ENCODE results near the gene MFSD2A. TPM values are rescaled to one million over a fixed set of nuclear protein-coding genes. Genes with fewer than 3 reads are reported as not detected.

The MFSD2A gene
- total RNA-seq, 1 experiment from 2014 or later: 3.9 TPM

- H3K36me3 Mint-ChIP-seq (ENCODE audit: insufficient read depth, unreplicated experiment): no peaks in the 10 kb centered on the region
- BruUV-seq (replicated peaks): no TSS peak
- intact Hi-C loops (cut with micrococcal nuclease; ENCODE audit: unreplicated experiment): no loop called here
- H3K4me1 Mint-ChIP-seq (ENCODE audit: low read depth, unreplicated experiment): no peaks in the 10 kb centered on the region
- H3K27ac Mint-ChIP-seq (ENCODE audit: unreplicated experiment): no peak overlapping the region
- no peak overlapping the region for H3K4me3 Mint-ChIP-seq (ENCODE audit: low read depth, unreplicated experiment)
- no peaks in the 10 kb centered on the region for H3K9me3 Mint-ChIP-seq (ENCODE audit: low read depth, unreplicated experiment)
- CTCF ChIA-PET: no interaction called here
- peaks cover 44% of the 10 kb centered on the region for H3K27me3 Mint-ChIP-seq (ENCODE audit: unreplicated experiment)
- TF ChIP-seq CTCF (IDR thresholded peaks at IDR 0.05; ENCODE audit: unreplicated experiment): no peak
- DNase-seq: no peak
These were observed 10.4 kb upstream of the MFSD2A start for GRCh38 chr1:39944410-39945112.

- CTCF ChIA-PET: interaction anchor here (0.6 kb wide), 1 partner anchor 16 kb away, joined by 3 read pairs; no protein-coding TSS in a partner anchor
- no TSS peak for BruUV-seq (replicated peaks)
- Mint-ChIP-seq H3K27me3 (ENCODE audit: unreplicated experiment) (peaks cover 37% of the 10 kb centered on the region), H3K4me1 (ENCODE audit: low read depth, unreplicated experiment) (no peaks in the 10 kb centered on the region), H3K4me3 (ENCODE audit: low read depth, unreplicated experiment) (no peak overlapping the region), H3K36me3 (ENCODE audit: insufficient read depth, unreplicated experiment) (no peaks in the 10 kb centered on the region), H3K9me3 (ENCODE audit: low read depth, unreplicated experiment) (peaks cover 4% of the 10 kb centered on the region), H3K27ac (ENCODE audit: unreplicated experiment) (no peak overlapping the region)
- no peak for TF ChIP-seq CTCF (IDR thresholded peaks at IDR 0.05; ENCODE audit: unreplicated experiment)
- no peak for DNase-seq
- intact Hi-C loops (cut with micrococcal nuclease; ENCODE audit: unreplicated experiment): no loop called here
These were observed 8.7 kb upstream of the MFSD2A start for GRCh38 chr1:39946216-39946615.

GRCh38 chr1:39947260-39947659 is 7.7 kb upstream of the MFSD2A start:
- no peak overlapping the region for H3K27ac Mint-ChIP-seq (ENCODE audit: unreplicated experiment)
- H3K36me3 Mint-ChIP-seq (ENCODE audit: insufficient read depth, unreplicated experiment): no peaks in the 10 kb centered on the region
- TF ChIP-seq CTCF (IDR thresholded peaks at IDR 0.05; ENCODE audit: unreplicated experiment): no peak
- BruUV-seq (replicated peaks): no TSS peak
- peaks cover 4% of the 10 kb centered on the region for H3K9me3 Mint-ChIP-seq (ENCODE audit: low read depth, unreplicated experiment)
- peaks cover 27% of the 10 kb centered on the region for H3K27me3 Mint-ChIP-seq (ENCODE audit: unreplicated experiment)
- intact Hi-C loops (cut with micrococcal nuclease; ENCODE audit: unreplicated experiment): no loop called here
- no peak overlapping the region for H3K4me3 Mint-ChIP-seq (ENCODE audit: low read depth, unreplicated experiment)
- no peak for DNase-seq
- CTCF ChIA-PET: no interaction called here
- peaks cover 3% of the 10 kb centered on the region for H3K4me1 Mint-ChIP-seq (ENCODE audit: low read depth, unreplicated experiment)

GRCh38 chr1:39949891-39950290 is 5.1 kb upstream of the MFSD2A start:
- BruUV-seq (replicated peaks): no TSS peak
- no peak for DNase-seq

More at GRCh38 chr1:39949891-39950290, 5.1 kb upstream of the MFSD2A start:
- intact Hi-C loops (cut with micrococcal nuclease; ENCODE audit: unreplicated experiment): no loop called here
- H3K4me3 Mint-ChIP-seq (ENCODE audit: low read depth, unreplicated experiment): no peak overlapping the region
- H3K27me3 Mint-ChIP-seq (ENCODE audit: unreplicated experiment): peaks cover 14% of the 10 kb centered on the region
- H3K4me1 Mint-ChIP-seq (ENCODE audit: low read depth, unreplicated experiment): peaks cover 9% of the 10 kb centered on the region
- no peak for TF ChIP-seq CTCF (IDR thresholded peaks at IDR 0.05; ENCODE audit: unreplicated experiment)
- no peak overlapping the region for H3K27ac Mint-ChIP-seq (ENCODE audit: unreplicated experiment)
- peaks cover 4% of the 10 kb centered on the region for H3K9me3 Mint-ChIP-seq (ENCODE audit: low read depth, unreplicated experiment)
- CTCF ChIA-PET: no interaction called here
- H3K36me3 Mint-ChIP-seq (ENCODE audit: insufficient read depth, unreplicated experiment): peaks cover 8% of the 10 kb centered on the region

Data from Calu3 (cell line).